Uterus (tissue), 2 donors: ENCODE results near the gene SLF1.

Experiments
- CTCF ChIP-seq, 4 experiments: fragments of 200-600 bp in 2 of 4; fragments of 450-650 bp in 2 of 4; sonication (generic) in 2 of 4; IDR thresholded peaks; one replicate each; pipeline ENCODE4 v1.5.1; 2016 to 2019; ENCODE audit warnings: antibody characterized with exemption in 4 of 4, mild to moderate bottlenecking in 2 of 4, moderate library complexity in 1 of 4
- POLR2A ChIP-seq, 2 donors: fragments of 450-650 bp; IDR thresholded peaks; one replicate each; pipeline ENCODE4 v1.6.1; 2016; ENCODE audit warnings: antibody characterized with exemption in 2 of 2, mild to moderate bottlenecking in 1 of 2, moderate library complexity in 1 of 2

GRCh38 chr5:94699562-94699961, 81.1 kb downstream of the SLF1 start:
- no peak for TF ChIP-seq POLR2A (IDR thresholded peaks at IDR 0.05)
- TF ChIP-seq CTCF (IDR thresholded peaks at IDR 0.05) = no peak
